ENCODE data around the gene GLI3. TPM values are rescaled to one million over a fixed set of nuclear protein-coding genes. Genes with fewer than 3 reads are reported as not detected.

GLI3 gene
- total RNA-seq, 2 experiments from 2014 or later: 0.28 to 0.36 TPM

DNA sequence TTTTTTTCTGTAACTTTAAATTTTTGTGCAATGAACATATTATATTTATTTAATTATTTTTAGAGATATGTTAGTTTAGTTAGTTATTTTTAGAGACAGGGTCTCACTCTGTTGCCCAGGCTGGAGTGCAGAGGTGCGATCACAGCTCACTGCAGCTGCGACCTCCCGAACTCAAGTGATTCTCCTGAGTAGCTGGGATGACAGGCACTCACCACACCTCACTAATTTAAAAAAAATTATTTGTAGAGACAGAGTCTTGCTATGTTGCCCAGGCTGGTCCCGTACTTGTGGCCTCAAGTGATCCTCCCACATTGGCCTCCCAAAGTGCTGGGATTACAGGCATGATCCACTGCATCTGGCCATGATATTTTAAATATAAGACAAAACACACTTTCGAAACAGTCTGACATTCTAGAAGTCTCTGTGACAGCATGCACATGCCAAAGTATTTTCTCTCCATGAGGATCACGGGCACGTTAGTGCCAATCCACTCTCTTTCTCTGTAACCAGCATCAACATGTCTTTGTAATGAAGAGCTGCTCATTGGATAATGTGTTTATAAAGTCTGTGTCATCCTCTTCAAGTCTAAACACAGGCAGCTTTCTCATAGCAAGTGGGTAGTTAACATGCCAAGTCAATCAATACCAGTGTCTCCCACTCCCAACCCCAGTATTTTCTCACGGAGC lies 137.4 kb downstream of the GLI3 start:
- H3K4me1 Mint-ChIP-seq (ENCODE audit: low read depth): no peaks in the 10 kb centered on the region
- H3K36me3 Mint-ChIP-seq (ENCODE audit: low read depth): no peaks in the 10 kb centered on the region
- POLR2A ChIA-PET: no interaction called here
- H3K4me1 ChIP-seq (ENCODE audit: insufficient read depth, low read length): no peaks in the 10 kb centered on the region
- H3K4me3 ChIP-seq (ENCODE audit: low read length): no peak overlapping the region
- no peak overlapping the region for H3K27ac Mint-ChIP-seq
- intact Hi-C loops (cut with DNase I, micrococcal nuclease): no loop called here
- no peaks in the 10 kb centered on the region for H3K36me3 ChIP-seq (ENCODE audit: insufficient read depth, low read length)
- no peak overlapping the region for H3K4me3 Mint-ChIP-seq
- H3K27me3 ChIP-seq (ENCODE audit: control insufficient read depth in 1 of 2, insufficient read depth in 2 of 2, low read length in 2 of 2): peaks cover 0 to 2% of the 10 kb centered on the region in 2 experiments
- TF ChIP-seq, protein P1, sequence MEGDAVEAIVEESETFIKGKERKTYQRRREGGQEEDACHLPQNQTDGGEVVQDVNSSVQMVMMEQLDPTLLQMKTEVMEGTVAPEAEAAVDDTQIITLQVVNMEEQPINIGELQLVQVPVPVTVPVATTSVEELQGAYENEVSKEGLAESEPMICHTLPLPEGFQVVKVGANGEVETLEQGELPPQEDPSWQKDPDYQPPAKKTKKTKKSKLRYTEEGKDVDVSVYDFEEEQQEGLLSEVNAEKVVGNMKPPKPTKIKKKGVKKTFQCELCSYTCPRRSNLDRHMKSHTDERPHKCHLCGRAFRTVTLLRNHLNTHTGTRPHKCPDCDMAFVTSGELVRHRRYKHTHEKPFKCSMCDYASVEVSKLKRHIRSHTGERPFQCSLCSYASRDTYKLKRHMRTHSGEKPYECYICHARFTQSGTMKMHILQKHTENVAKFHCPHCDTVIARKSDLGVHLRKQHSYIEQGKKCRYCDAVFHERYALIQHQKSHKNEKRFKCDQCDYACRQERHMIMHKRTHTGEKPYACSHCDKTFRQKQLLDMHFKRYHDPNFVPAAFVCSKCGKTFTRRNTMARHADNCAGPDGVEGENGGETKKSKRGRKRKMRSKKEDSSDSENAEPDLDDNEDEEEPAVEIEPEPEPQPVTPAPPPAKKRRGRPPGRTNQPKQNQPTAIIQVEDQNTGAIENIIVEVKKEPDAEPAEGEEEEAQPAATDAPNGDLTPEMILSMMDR (IDR thresholded peaks at IDR 0.05): no peak
- peaks cover 4% of the 10 kb centered on the region for H3K27me3 Mint-ChIP-seq
- no peaks in the 10 kb centered on the region for H3K9me3 ChIP-seq (ENCODE audit: control insufficient read depth in 1 of 2, insufficient read depth in 1 of 2, low read length in 2 of 2)
- CTCF ChIA-PET: no interaction called here
- no peaks in the 10 kb centered on the region for H3K9me3 Mint-ChIP-seq
- DNase-seq: no peak
- H3K27ac ChIP-seq (ENCODE audit: low read depth in 1 of 2, low read length in 2 of 2): no peak overlapping the region
- ATAC-seq (ENCODE audit: poor library complexity): no peak

GRCh38 chr7:42099066-42099465 lies 137.9 kb downstream of the GLI3 start:
- peaks cover 0 to 2% of the 10 kb centered on the region in 2 experiments for H3K27me3 ChIP-seq (ENCODE audit: control insufficient read depth in 1 of 2, insufficient read depth in 2 of 2, low read length in 2 of 2)
- H3K9me3 Mint-ChIP-seq: no peaks in the 10 kb centered on the region
- CTCF ChIA-PET: no interaction called here

GRCh38 chr7:42097752-42098151 lies 139.3 kb downstream of the GLI3 start:
- H3K9me3 ChIP-seq (ENCODE audit: control insufficient read depth in 1 of 2, insufficient read depth in 1 of 2, low read length in 2 of 2): no peaks in the 10 kb centered on the region
- no peaks in the 10 kb centered on the region for H3K36me3 ChIP-seq (ENCODE audit: insufficient read depth, low read length)
- Mint-ChIP-seq H3K27me3 (peaks cover 7% of the 10 kb centered on the region), H3K36me3 (ENCODE audit: low read depth) (no peaks in the 10 kb centered on the region), H3K4me3 (no peak overlapping the region), H3K9me3 (no peaks in the 10 kb centered on the region), H3K4me1 (ENCODE audit: low read depth) (no peaks in the 10 kb centered on the region), H3K27ac (no peak overlapping the region)
- H3K4me1 ChIP-seq (ENCODE audit: insufficient read depth, low read length): no peaks in the 10 kb centered on the region
- no peak overlapping the region for H3K4me3 ChIP-seq (ENCODE audit: low read length)
- H3K27ac ChIP-seq (ENCODE audit: low read depth in 1 of 2, low read length in 2 of 2): no peak overlapping the region
- ChIA-PET POLR2A (no interaction called here), CTCF (no interaction called here)
- TF ChIP-seq, protein P1 (IDR thresholded peaks at IDR 0.05): no peak
- intact Hi-C loops (cut with DNase I, micrococcal nuclease): no loop called here
- ATAC-seq (ENCODE audit: poor library complexity) (no peak), DNase-seq (no peak)
- H3K27me3 ChIP-seq (ENCODE audit: control insufficient read depth in 1 of 2, insufficient read depth in 2 of 2, low read length in 2 of 2): peaks cover 0 to 2% of the 10 kb centered on the region in 2 experiments

More at GRCh38 chr7:42099066-42099465, 137.9 kb downstream of the GLI3 start:
- Mint-ChIP-seq H3K36me3 (ENCODE audit: low read depth) (no peaks in the 10 kb centered on the region), H3K4me1 (ENCODE audit: low read depth) (no peaks in the 10 kb centered on the region), H3K27me3 (peaks cover 4% of the 10 kb centered on the region), H3K4me3 (no peak overlapping the region), H3K27ac (no peak overlapping the region)
- H3K9me3 ChIP-seq (ENCODE audit: control insufficient read depth in 1 of 2, insufficient read depth in 1 of 2, low read length in 2 of 2): no peaks in the 10 kb centered on the region
- DNase-seq (no peak), ATAC-seq (ENCODE audit: poor library complexity) (no peak)
- H3K4me1 ChIP-seq (ENCODE audit: insufficient read depth, low read length): no peaks in the 10 kb centered on the region
- no peak overlapping the region for H3K4me3 ChIP-seq (ENCODE audit: low read length)
- H3K27ac ChIP-seq (ENCODE audit: low read depth in 1 of 2, low read length in 2 of 2): no peak overlapping the region
- POLR2A ChIA-PET: no interaction called here
- no peaks in the 10 kb centered on the region for H3K36me3 ChIP-seq (ENCODE audit: insufficient read depth, low read length)
- intact Hi-C loops (cut with DNase I, micrococcal nuclease): no loop called here
- TF ChIP-seq, protein P1 (IDR thresholded peaks at IDR 0.05): no peak
